ENCODE data around the gene SEC16A.

SEC16A gene

DNA sequence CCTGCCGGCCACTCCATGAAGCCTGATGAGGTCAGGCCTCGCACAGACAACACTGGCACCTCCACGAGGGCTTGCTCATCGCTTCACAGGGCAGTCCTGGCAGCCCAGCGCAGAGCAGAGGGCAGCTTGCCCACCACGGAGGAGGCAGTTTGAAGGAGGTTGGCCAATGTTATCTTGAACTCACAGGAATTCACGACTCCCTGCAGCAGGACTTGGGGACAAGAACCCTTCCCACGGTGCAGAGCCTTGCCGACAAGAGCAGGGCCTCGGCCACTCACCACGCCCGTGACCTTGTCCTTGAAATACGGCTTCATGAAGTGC, 87.9 kb downstream of the SEC16A start:
- DNase-seq: no peak

DNA sequence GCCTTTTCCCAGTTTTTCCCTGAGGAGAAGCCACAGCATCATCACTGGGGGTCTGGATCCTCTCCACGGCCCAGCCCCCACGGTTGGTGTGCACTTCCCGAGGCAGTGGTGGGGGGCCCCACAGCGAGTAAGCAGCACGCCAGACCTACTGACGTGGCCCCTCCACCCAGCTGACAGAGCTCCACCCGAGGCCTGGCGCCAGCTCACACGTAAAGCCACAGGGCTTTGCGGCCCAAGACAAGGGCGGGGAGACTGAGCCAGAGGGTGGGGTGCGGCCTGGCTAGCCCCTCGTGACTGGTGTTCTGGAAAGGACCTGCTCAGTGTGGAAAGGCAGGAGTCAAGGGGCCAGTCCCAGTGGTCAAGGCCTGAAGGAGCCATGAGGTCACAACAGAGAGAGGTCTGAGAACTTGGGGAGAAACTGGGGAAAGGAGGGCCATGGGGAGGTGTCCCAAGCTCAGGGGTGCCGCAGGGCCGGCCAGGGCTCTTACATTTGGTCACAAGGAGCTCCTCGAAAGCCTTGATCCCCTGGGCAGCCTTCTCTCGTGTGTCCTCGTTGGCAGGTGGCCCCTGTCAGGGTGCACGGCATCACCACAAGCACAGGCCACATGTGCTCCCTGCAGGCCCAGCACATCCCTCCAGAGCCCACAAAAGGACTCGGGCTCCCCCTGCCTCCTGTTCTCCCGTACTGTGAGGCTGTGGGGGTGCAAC, 88.4 kb downstream of the SEC16A start:
- no peak for DNase-seq

DNA sequence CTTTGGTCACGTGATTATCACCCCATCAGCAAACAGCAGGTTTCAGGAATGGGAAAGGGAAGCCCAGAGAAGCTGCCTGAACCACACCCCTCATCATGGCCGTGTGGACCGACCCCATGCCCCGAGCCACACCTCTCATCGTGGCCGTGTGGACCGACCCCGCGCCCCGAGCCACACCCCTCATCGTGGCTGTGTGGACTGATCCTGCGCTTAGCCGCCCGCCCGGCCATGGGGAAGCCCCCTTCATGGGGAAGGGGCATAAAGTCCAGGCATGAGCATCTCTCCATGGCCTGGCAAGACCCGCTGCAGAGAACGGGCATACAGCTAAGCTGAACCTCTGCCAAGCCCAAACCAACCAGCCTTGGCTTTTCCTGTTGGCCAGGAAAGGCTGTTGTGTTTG, 89.3 kb downstream of the SEC16A start:
- DNase-seq: no peak

- no peak for DNase-seq
These were observed 90.0 kb downstream of the SEC16A start for GRCh38 chr9:136392538-136393449.

DNA sequence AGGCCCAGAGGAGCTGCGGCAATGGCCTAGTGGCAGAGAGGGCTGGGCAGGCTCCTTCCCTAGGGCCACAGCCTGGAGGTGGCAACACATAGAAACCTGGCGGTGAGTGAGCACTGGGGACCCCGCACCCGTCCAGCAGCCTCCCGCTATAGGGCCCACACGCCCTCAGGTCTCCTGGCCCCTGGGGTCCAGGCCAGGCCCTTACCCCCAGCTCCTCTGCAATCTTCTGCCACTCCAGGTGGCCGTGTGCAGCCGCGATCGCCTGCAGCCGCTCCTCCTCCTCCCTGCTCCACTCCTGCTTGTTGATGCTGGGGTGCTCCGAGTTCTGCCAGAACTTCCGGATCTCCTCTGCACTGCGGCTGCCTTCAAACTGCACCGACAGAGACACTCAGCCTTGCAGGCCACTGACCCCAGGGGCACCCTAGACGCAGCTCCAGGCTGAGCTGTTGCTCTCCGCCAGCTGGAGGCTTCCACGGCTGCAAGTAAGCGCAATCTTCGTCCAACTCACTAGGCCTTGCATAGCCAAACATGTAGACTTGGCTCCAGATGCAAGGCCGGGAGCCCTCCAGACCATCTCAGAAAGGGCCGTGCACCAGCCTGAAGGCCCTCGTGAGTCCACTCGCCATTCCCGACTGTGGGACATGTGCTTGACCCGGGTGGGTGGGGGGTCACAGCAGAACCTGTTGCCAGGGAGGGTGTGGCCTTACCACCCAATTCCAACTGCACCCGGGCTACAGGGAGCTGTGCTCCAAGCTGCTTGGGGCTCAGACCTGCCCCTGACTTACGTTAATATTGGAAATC, 90.9 kb downstream of the SEC16A start:
- no peak for DNase-seq
